HepG2 (cell line): Measurements from ENCODE around the gene VTN. TPM values are rescaled to one million over a fixed set of nuclear protein-coding genes. Genes with fewer than 3 reads are reported as not detected.

Experiments used
- ARNT ChIP-seq: fragments of 450-650 bp; IDR thresholded peaks from 2 replicates; pipeline ENCODE4 v1.6.1; 2017
- ARNTL ChIP-seq: sonication (generic); formaldehyde crosslinking; IDR thresholded peaks from 2 replicates; pipeline ENCODE4 v1.4.0; 2020; ENCODE audit warnings: mild to moderate bottlenecking, missing genetic modification reagents
- DNMT1 ChIP-seq: sonication (generic); formaldehyde crosslinking; IDR thresholded peaks from 2 replicates; pipeline ENCODE4 v1.5.1; 2020; ENCODE audit warnings: mild to moderate bottlenecking, missing genetic modification reagents
- FOXM1 ChIP-seq: sonication (generic); formaldehyde crosslinking; IDR thresholded peaks from 2 replicates; pipeline ENCODE4 v1.5.0; 2020; ENCODE audit warnings: missing genetic modification reagents
- MTA3 ChIP-seq: sonication (generic); formaldehyde crosslinking; IDR thresholded peaks from 2 replicates; pipeline ENCODE4 v1.4.0; 2020; ENCODE audit warnings: missing genetic modification reagents
- MYC ChIP-seq: sonication (generic); formaldehyde crosslinking; IDR thresholded peaks from 2 replicates; pipeline ENCODE4 v1.9.0; 2021; ENCODE audit warnings: missing genetic modification reagents, borderline replicate concordance
- POLR2A ChIP-seq, 2 experiments: IDR thresholded peaks; 2 replicates each; pipeline ENCODE4 v1.6.1; 2011; ENCODE audit warnings: low read depth in 2 of 2, low read length in 2 of 2, mild to moderate bottlenecking in 1 of 2, moderate library complexity in 1 of 2; ENCODE audit not compliant: insufficient read depth in 1 of 2
- SCMH1 ChIP-seq: sonication (generic); formaldehyde crosslinking; IDR thresholded peaks from 2 replicates; pipeline ENCODE4 v1.9.0; 2021; ENCODE audit warnings: missing genetic modification reagents, mild to moderate bottlenecking, borderline replicate concordance
- SRSF9 ChIP-seq: fragments of 200-400 bp; formaldehyde crosslinking; IDR thresholded peaks from 2 replicates; pipeline ENCODE4 v1.6.1; 2018; ENCODE audit warnings: borderline replicate concordance, mild to moderate bottlenecking, low read depth, low read length; ENCODE audit not compliant: insufficient read depth, poor library complexity, severe bottlenecking
- XBP1 ChIP-seq: sonication (generic); formaldehyde crosslinking; IDR thresholded peaks from 2 replicates; pipeline ENCODE4 v1.5.0; 2020; ENCODE audit warnings: missing genetic modification reagents
- ZNF510 ChIP-seq: sonication (generic); formaldehyde crosslinking; IDR thresholded peaks from 2 replicates; pipeline ENCODE4 v1.4.0; 2020; ENCODE audit warnings: low read depth, mild to moderate bottlenecking, missing genetic modification reagents
- ZNF619 ChIP-seq: sonication (generic); formaldehyde crosslinking; IDR thresholded peaks from 2 replicates; pipeline ENCODE4 v1.4.0; 2020; ENCODE audit warnings: mild to moderate bottlenecking, missing genetic modification reagents
- polyA plus RNA-seq, 8 experiments: library from polyadenylated mRNA; depleted of rRNA in 3 of 8; stranded (reverse) in 7 of 8; unstranded in 1 of 8; fragments of >200 nt; fragmentation: Illumina TruSeq in 4 of 8; extraction: Trizol in 4 of 8; gene quantifications; 2 replicates each; pipeline versions ENCODE4 v1.2.1 to v1.2.3, GENCODE V29; 2011 to 2016; ENCODE audit warnings: low read depth in 4 of 8, missing spikeins in 1 of 8, mixed read lengths in 1 of 8; ENCODE audit not compliant: insufficient read depth in 1 of 8
- total RNA-seq, 5 experiments: library from RNA; depleted of rRNA; stranded (reverse); fragments of >200 nt; fragmentation: Illumina TruSeq; extraction: Trizol; gene quantifications; 2 replicates each; pipeline ENCODE4 v1.2.3, GENCODE V29; 2016; ENCODE audit warnings: low read depth in 1 of 5
- TF ChIP-seq, protein P1 (sequence below): IDR thresholded peaks from 2 replicates; pipeline ENCODE4 v1.6.1; 2016; ENCODE audit warnings: mild to moderate bottlenecking
- TF ChIP-seq, protein P2 (sequence below), 2 experiments: sonication (generic) in 1 of 2; formaldehyde crosslinking in 1 of 2; IDR thresholded peaks; 2 replicates each; pipeline versions ENCODE4 v1.4.0 to v1.6.1; 2016 to 2020; ENCODE audit warnings: borderline replicate concordance in 1 of 2, low read depth in 1 of 2, mild to moderate bottlenecking in 1 of 2, missing genetic modification reagents in 1 of 2
- TF ChIP-seq, protein P3 (sequence below): sonication (generic); formaldehyde crosslinking; IDR thresholded peaks from 2 replicates; pipeline ENCODE4 v1.4.0; 2020; ENCODE audit warnings: missing genetic modification reagents, mild to moderate bottlenecking, borderline replicate concordance
- TF ChIP-seq, protein P4 (sequence below): sonication (generic); formaldehyde crosslinking; IDR thresholded peaks from 2 replicates; pipeline ENCODE4 v1.8.1; 2023; ENCODE audit warnings: mild to moderate bottlenecking, moderate library complexity, missing genetic modification reagents
- TF ChIP-seq, protein P5 (sequence below): IDR thresholded peaks from 2 replicates; pipeline ENCODE4 v1.6.1; 2016; ENCODE audit warnings: missing genetic modification reagents, missing compliant biosample characterization

Gene VTN
- total and polyA plus RNA-seq, 2 of the 13 experiments (the other 11 are each of a cell fraction or from before 2014, with no cell fraction given), result 108 to 131 TPM

DNA sequence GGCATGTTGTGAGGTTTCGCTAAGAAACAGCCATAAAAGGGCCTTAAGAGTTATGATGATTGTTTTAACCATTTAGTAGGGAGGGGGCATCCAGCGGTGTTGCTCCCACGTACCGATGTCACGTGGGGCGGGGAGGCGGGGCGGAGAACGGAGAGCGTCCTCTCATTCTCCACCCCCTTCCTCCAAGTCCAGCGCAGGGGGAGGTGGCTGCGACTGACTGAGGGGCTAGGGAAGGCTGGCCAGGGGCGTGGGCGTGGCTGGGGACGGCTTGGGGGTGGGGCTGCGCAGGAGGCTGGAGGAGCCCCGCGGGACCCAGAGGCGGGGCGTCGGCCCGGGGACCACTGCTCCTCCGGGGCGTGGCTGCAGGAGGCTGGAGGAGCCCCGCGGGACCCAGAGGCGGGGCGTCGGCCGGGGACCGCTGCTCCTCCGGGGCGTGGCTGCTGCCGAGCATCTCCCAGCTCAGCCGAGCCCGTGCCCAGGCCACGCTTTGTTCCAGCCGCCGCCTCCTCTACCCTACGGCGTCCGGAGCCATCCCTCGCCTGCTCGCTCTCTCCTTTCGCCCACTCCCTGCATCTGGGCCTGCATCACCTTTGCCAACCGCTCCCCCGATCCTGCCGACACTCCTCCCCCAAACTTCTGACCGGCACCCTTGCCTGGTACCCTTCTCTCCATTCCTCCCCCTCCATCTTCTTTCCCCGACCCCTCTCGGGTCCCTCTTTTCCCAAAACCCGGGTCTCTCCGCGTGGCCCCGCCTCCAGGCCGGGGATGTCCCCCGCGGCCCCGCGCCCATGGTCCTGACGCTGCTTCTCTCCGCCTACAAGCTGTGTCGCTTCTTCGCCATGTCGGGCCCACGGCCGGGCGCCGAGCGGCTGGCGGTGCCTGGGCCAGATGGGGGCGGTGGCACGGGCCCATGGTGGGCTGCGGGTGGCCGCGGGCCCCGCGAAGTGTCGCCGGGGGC is 1.4 kb upstream of the VTN start, which contains the start of gene SARM1 (continued):
- TF ChIP-seq, protein P1, sequence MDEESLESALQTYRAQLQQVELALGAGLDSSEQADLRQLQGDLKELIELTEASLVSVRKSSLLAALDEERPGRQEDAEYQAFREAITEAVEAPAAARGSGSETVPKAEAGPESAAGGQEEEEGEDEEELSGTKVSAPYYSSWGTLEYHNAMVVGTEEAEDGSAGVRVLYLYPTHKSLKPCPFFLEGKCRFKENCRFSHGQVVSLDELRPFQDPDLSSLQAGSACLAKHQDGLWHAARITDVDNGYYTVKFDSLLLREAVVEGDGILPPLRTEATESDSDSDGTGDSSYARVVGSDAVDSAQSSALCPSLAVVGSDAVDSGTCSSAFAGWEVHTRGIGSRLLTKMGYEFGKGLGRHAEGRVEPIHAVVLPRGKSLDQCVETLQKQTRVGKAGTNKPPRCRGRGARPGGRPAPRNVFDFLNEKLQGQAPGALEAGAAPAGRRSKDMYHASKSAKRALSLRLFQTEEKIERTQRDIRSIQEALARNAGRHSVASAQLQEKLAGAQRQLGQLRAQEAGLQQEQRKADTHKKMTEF (CRISPR knock-in tag), result no peak
- no peak for TF ChIP-seq SCMH1
- no peak for TF ChIP-seq MTA3 (CRISPR knock-in tag)
- TF ChIP-seq, protein P2, sequence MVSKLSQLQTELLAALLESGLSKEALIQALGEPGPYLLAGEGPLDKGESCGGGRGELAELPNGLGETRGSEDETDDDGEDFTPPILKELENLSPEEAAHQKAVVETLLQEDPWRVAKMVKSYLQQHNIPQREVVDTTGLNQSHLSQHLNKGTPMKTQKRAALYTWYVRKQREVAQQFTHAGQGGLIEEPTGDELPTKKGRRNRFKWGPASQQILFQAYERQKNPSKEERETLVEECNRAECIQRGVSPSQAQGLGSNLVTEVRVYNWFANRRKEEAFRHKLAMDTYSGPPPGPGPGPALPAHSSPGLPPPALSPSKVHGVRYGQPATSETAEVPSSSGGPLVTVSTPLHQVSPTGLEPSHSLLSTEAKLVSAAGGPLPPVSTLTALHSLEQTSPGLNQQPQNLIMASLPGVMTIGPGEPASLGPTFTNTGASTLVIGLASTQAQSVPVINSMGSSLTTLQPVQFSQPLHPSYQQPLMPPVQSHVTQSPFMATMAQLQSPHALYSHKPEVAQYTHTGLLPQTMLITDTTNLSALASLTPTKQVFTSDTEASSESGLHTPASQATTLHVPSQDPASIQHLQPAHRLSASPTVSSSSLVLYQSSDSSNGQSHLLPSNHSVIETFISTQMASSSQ (IDR thresholded peaks at IDR 0.05; ENCODE audit: low read depth), result no peak
- TF ChIP-seq, protein P2 (CRISPR knock-in tag; IDR thresholded peaks at IDR 0.05; ENCODE audit: borderline replicate concordance), result no peak
- TF ChIP-seq ZNF510 (CRISPR knock-in tag), result no peak
- TF ChIP-seq, protein P3, sequence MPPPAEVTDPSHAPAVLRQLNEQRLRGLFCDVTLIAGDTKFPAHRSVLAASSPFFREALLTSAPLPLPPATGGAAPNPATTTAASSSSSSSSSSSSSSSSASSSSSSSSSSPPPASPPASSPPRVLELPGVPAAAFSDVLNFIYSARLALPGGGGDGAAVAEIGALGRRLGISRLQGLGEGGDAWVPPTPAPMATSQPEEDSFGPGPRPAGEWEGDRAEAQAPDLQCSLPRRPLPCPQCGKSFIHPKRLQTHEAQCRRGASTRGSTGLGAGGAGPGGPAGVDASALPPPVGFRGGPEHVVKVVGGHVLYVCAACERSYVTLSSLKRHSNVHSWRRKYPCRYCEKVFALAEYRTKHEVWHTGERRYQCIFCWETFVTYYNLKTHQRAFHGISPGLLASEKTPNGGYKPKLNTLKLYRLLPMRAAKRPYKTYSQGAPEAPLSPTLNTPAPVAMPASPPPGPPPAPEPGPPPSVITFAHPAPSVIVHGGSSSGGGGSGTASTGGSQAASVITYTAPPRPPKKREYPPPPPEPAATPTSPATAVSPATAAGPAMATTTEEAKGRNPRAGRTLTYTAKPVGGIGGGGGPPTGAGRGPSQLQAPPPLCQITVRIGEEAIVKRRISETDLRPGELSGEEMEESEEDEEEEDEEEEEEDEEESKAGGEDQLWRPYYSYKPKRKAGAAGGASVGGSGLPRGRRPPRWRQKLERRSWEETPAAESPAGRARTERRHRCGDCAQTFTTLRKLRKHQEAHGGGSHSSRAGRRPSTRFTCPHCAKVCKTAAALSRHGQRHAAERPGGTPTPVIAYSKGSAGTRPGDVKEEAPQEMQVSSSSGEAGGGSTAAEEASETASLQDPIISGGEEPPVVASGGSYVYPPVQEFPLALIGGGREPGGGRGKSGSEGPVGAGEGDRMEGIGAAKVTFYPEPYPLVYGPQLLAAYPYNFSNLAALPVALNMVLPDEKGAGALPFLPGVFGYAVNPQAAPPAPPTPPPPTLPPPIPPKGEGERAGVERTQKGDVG (CRISPR knock-in tag), result no peak
- TF ChIP-seq ARNTL (CRISPR knock-in tag), result no peak
- no peak for TF ChIP-seq DNMT1 (CRISPR knock-in tag)
- 0 out of 2 replicates have a peak, but pooled peaks have one; percentile 53 for TF ChIP-seq ZNF619 (CRISPR knock-in tag)
- no peak for TF ChIP-seq XBP1 (CRISPR knock-in tag)
- no peak; the same call in 1 of the 2 replicates for TF ChIP-seq MYC
- no peak for TF ChIP-seq FOXM1 (CRISPR knock-in tag)
- TF ChIP-seq SRSF9, result no peak
- peak in 1 of 2 experiments; percentile 49; a peak in 2 of 4 replicates for TF ChIP-seq POLR2A (IDR thresholded peaks at IDR 0.05; ENCODE audit: insufficient read depth in 1 of 2, low read depth in 2 of 2, low read length in 2 of 2)
- TF ChIP-seq, protein P4, sequence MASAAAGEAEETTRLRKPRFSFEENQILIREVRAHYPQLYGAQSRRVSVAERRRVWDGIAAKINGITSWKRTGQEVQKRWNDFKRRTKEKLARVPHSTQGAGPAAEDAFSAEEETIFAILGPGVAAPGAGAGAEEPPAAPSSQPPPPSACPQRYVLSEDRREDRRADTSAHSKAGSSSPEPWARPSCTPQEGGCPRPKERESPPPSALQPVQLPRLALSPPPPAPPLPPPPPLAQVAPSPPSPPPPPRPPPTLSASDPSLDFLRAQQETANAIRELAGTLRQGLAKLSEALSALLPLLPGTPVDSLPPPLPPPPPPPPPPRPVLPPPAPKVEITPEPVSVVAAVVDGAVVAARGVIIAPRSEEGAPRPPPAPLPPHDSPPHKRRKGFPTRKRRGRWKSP, result no peak
- TF ChIP-seq, protein P5, sequence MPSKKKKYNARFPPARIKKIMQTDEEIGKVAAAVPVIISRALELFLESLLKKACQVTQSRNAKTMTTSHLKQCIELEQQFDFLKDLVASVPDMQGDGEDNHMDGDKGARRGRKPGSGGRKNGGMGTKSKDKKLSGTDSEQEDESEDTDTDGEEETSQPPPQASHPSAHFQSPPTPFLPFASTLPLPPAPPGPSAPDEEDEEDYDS (CRISPR knock-in tag), result peak; percentile 48; the same call in 1 of the 2 replicates
- TF ChIP-seq ARNT, result no peak
